HUES64 (cell line): ENCODE results near the gene ALCAM.

ENCODE experiments used
- H3K27ac ChIP-seq: 2 replicates; pipeline ENCODE4 v1.7.0; 2013; ENCODE audit warnings: low read depth, low read length, inconsistent platforms
- H3K27me3 ChIP-seq: 2 replicates; pipeline ENCODE4 v1.6.1; 2013; ENCODE audit warnings: mild to moderate bottlenecking, low read length; ENCODE audit not compliant: insufficient read depth
- H3K36me3 ChIP-seq: 2 replicates; pipeline ENCODE4 v1.6.1; 2013; ENCODE audit warnings: mild to moderate bottlenecking, low read length; ENCODE audit not compliant: insufficient read depth
- H3K4me1 ChIP-seq: 2 replicates; pipeline ENCODE4 v1.6.1; 2013; ENCODE audit warnings: mild to moderate bottlenecking, low read length, moderate library complexity; ENCODE audit not compliant: insufficient read depth
- H3K4me3 ChIP-seq: 2 replicates; pipeline ENCODE4 v1.5.1; 2013; ENCODE audit warnings: mild to moderate bottlenecking, low read length, moderate library complexity
- H3K9ac ChIP-seq: 2 replicates; pipeline ENCODE4 v1.6.1; 2013; ENCODE audit warnings: mild to moderate bottlenecking, low read depth, low read length
- H3K9me3 ChIP-seq: 2 replicates; pipeline ENCODE4 v1.6.1; 2013; ENCODE audit warnings: low read depth, low read length; ENCODE audit not compliant: insufficient read depth
- WGBS: fragments of 150-250, 120-280 bp; methylation state at CpG from one replicate; pipeline ENCODE4 v1.1.7; 2013; ENCODE audit warnings: missing lambda C conversion rate; 5-methylcytosine and 5-hydroxymethylcytosine counted together

ALCAM gene

DNA sequence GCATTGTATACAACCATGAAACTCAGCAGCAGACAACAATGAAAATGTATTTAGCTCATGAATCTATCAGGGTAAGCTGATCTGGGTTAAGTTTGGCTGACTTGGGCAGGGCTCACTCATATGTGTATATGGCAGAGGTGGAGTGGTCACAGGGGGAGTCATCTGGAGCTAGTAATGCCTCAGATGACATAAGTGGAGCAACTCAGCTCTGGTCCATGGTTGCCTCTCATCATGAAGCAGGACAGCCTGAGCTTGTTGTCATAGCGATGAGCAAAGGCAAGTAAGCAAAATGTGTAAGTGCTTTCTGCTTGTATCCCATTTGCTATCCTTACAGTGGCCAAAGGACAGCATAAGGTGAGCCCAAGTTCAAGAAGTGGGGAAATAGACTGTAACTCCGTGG is 64.5 kb downstream of the ALCAM start:
- H3K9ac ChIP-seq: no peak overlapping the region
- H3K36me3 ChIP-seq: no peaks in the 10 kb centered on the region
- H3K4me1 ChIP-seq: peaks cover 8% of the 10 kb centered on the region
- no peaks in the 10 kb centered on the region for H3K9me3 ChIP-seq
- WGBS: 99% methylated on average over 2 of the region's 2 CpGs
- no peak overlapping the region for H3K4me3 ChIP-seq
- no peak overlapping the region for H3K27ac ChIP-seq
- H3K27me3 ChIP-seq: no peaks in the 10 kb centered on the region

DNA sequence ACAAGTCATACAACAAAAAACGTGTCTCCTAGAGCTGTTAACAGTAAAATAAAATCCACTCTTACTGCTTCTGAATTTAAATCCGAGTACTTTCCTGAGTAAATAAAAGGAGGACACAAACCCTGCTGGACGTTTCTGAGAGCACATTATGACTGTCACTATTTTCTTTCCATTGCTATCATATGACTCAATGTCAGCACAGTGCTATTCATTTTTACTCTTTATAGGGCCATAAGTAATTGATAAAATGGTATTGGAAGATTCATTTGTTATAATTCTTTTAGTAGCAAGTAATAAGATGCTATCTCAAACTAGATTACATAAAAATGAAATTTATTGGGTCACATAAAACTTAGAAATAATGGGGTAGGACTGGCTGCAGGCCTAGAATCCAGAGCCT is 68.6 kb downstream of the ALCAM start:
- no peak overlapping the region for H3K27ac ChIP-seq
- 91% methylated on average over 3 of the region's 3 CpGs for WGBS
- no peak overlapping the region for H3K9ac ChIP-seq
- no peaks in the 10 kb centered on the region for H3K36me3 ChIP-seq
- no peak overlapping the region for H3K4me3 ChIP-seq
- no peaks in the 10 kb centered on the region for H3K27me3 ChIP-seq
- H3K4me1 ChIP-seq: no peaks in the 10 kb centered on the region
- no peaks in the 10 kb centered on the region for H3K9me3 ChIP-seq

DNA sequence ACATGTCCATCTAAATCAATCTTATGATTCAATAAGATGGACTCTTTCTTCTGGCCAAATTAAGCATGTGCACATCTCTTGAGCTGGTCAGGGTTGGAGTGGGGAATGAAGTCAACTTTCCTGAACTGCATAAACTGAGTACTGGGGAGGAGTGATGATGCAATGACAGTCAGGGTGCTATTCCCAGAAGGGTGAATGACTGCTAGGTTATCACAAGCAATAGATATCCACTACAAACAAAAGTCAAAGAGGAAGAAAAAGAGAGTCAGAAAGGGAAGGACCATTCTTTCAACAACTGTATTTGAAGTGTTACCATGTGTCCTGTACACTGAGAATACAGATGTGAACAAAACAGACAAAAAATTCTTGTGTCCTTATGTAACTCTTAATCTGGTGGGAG is 70.0 kb downstream of the ALCAM start:
- Histone ChIP-seq H3K4me1 (no peaks in the 10 kb centered on the region), H3K9me3 (no peaks in the 10 kb centered on the region), H3K4me3 (no peak overlapping the region), H3K27me3 (no peaks in the 10 kb centered on the region), H3K36me3 (no peaks in the 10 kb centered on the region), H3K9ac (no peak overlapping the region), H3K27ac (no peak overlapping the region)

DNA sequence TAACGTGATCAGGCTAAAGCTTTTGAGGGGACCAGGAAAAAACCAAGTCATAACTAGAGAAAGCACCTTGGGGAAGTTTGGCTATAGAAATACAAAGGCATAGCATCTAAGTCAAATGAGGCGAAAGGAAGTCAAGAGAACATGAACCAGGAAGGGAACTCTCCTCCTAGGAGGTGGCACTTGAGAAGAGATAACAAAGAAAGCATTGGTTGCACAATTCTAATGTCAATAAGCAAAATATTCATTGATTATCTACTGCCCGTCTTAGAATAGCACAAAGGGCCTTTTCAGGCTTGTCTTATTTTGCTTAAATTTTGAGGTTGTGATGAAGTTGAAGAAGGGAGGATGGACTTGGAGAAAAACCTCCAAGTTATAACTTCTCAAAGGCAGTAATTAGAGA is 73.4 kb downstream of the ALCAM start:
- Histone ChIP-seq H3K36me3 (no peaks in the 10 kb centered on the region), H3K9me3 (no peaks in the 10 kb centered on the region), H3K4me1 (no peaks in the 10 kb centered on the region), H3K4me3 (no peak overlapping the region), H3K27ac (no peak overlapping the region), H3K27me3 (no peaks in the 10 kb centered on the region), H3K9ac (no peak overlapping the region)
- 87% methylated on average over 3 of the region's 3 CpGs for WGBS

DNA sequence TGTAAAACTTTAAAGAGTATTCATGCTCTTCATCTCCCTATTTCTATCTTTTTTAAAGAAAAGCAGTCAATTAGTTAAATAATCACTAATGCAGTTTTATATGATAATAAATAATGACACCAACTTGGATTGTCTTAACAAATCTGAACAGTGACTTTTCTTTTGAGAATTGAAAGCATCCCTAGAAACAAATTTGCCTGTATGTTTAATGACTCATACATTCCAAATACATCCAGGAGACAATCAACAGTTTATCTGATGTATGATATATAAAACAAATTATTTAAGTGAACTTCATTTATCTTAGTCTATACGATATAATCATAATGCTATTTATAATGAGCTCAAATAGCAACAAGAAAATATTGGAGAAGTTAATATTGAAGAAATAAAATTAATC is 78.0 kb downstream of the ALCAM start:
- peaks cover 14% of the 10 kb centered on the region for H3K4me1 ChIP-seq
- no peak overlapping the region for H3K9ac ChIP-seq
- no peaks in the 10 kb centered on the region for H3K27me3 ChIP-seq
- H3K9me3 ChIP-seq: no peaks in the 10 kb centered on the region
- H3K4me3 ChIP-seq: no peak overlapping the region
- no peaks in the 10 kb centered on the region for H3K36me3 ChIP-seq
- no CpG with 5 or more reads among the region's 1 CpG for WGBS
- H3K27ac ChIP-seq: no peak overlapping the region

DNA sequence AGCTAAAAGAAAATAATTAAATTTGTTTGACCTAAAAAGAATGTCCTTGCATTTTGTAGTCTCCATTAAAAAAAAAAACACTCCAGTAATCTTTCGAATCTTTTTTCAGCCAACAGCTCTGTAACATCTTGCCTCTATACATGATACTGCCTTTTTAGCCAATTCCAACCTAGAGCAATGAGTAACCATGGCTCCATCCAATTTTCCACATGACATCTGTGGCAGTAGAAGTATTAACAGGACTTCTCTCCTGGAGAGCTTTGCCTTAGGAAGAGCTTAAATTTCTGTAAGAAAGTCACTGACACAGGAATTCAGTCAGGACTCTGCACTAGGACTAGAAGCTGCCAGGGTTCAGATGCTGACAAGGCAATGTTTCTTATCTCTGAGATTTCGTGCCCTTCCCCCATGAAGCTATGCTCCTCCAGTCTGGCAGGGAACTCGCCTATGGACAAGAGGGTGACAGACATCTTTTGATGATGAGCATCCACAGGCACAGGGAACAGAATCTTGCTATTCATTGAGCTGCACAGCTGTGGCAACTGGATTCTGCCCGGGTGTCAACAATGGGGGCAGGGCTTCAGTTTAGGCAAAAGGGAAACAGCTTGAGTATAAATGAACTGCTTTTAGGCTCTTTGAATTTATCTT is 81.8 kb downstream of the ALCAM start:
- WGBS: 73% methylated on average over 4 of the region's 4 CpGs
- H3K36me3 ChIP-seq: no peaks in the 10 kb centered on the region
- no peak overlapping the region for H3K27ac ChIP-seq
- no peak overlapping the region for H3K9ac ChIP-seq
- no peaks in the 10 kb centered on the region for H3K9me3 ChIP-seq
- H3K4me3 ChIP-seq: no peak overlapping the region
- no peaks in the 10 kb centered on the region for H3K27me3 ChIP-seq
- peaks cover 14% of the 10 kb centered on the region for H3K4me1 ChIP-seq

DNA sequence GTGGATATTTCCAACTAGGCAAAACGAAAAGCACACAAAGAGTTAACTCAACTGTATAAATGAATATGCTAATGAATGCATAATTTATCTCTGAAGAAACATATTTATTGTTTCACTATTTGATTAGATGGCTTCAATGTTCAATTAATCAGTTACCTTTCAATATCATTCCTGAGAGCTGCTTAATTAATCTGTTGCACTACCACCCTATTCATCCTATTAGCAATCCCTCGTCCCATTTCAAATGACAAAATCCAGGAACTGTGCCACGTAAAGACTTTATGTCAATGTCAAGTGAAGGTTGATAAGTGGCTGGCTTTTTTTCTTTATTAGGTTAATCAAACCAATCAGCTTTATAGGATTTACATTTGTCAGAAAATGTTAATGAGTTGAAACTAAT is 82.7 kb downstream of the ALCAM start:
- H3K27me3 ChIP-seq: no peaks in the 10 kb centered on the region
- H3K4me1 ChIP-seq: peaks cover 14% of the 10 kb centered on the region
- H3K9me3 ChIP-seq: no peaks in the 10 kb centered on the region
- no peak overlapping the region for H3K27ac ChIP-seq
- WGBS: 85% methylated on average over 2 of the region's 3 CpGs
- no peaks in the 10 kb centered on the region for H3K36me3 ChIP-seq
- H3K9ac ChIP-seq: no peak overlapping the region
- H3K4me3 ChIP-seq: no peak overlapping the region

DNA sequence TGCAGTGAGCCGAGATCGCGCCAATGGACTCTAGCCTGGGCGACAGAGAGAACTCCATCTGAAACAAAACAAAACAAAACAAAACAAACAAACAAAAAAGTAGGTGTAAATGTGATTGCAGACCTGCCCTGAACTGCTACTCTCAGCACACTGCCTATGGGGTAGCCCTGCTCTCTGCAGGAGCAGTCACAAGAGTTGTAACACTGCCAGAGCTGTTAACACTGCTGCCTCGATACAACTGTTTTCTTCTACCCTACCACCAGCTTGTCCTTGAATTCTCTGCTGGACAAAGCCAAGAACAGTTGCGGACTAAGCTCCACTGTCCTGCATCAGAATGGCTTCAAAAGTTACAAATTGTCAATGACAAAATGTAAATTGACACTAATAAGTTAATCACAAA is 89.3 kb downstream of the ALCAM start:
- no peaks in the 10 kb centered on the region for H3K36me3 ChIP-seq
- 97% methylated on average over 5 of the region's 6 CpGs for whole genome bisulfite sequencing
- no peak overlapping the region for H3K27ac ChIP-seq
- H3K27me3 ChIP-seq: no peaks in the 10 kb centered on the region
- no peak overlapping the region for H3K4me3 ChIP-seq
- peaks cover 13% of the 10 kb centered on the region for H3K4me1 ChIP-seq
- H3K9me3 ChIP-seq: no peaks in the 10 kb centered on the region
- H3K9ac ChIP-seq: no peak overlapping the region

DNA sequence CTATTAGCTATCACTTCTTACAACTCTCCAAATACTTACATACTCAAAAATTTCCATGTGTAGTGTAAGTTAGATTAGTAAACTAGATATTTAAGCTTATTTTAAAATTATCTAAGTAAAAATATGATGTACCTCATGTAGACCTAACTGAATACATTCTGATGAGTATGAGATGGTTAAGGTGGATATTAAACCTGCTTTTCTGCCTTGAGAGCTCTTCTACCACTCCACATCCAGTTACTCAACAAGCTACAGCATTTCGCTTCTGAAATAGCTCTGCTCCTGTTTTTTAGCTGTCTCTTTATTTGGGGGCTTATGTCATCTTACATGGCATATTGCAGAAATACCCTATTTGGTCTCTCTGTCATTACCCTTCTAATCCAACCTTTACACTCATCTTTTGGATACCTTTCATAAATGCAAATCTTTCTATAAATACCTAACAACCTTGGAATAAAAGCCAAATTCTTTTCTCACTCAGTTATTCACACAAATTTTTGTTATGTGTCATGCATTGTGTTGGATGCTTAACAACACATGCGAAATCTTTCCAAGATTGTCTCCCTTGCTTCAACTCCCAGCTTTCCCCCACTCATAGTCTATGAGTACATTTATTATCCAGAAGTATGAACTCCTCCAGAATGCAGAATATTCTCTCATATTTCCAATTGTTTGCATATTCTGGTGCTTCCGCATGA is 92.0 kb downstream of the ALCAM start:
- Histone ChIP-seq H3K4me3 (no peak overlapping the region), H3K27ac (no peak overlapping the region), H3K27me3 (no peaks in the 10 kb centered on the region), H3K9me3 (no peaks in the 10 kb centered on the region), H3K4me1 (peaks cover 13% of the 10 kb centered on the region), H3K9ac (no peak overlapping the region), H3K36me3 (no peaks in the 10 kb centered on the region)
- WGBS: 94% methylated on average over 3 of the region's 3 CpGs

DNA sequence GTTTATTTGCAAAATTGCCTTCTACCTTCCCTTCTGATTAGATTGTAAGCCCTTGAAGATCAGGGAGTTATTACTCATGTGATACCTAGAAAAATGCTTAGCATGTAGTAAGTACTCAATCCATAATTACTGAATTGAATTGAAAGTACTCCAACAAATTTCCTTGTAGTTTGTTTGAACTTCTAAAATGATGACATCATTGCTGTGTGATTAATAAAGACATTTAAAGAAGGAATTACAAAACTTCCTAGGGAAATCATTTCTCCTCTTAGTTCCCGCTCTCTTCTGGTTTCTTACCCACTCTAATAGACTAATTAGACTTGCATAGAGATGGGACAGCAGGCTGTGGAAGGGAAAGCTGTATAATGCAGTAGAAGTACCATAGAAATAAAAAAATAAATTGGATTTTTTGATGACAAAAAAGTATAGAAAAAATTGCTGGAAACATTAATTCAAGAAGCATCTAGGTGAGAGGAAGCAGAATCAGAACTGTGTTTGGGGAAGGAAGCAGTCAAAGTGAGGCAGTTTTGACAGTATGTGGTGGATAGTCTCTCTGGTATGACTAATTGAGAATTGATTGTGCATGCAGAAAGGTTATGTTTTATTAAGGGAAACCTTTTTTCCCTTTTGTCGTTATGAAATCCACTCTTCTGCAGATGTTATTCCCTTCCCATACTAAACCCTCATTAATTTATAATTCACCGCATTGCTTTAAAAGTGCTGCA is 93.0 kb downstream of the ALCAM start:
- Histone ChIP-seq H3K4me1 (peaks cover 13% of the 10 kb centered on the region), H3K27me3 (no peaks in the 10 kb centered on the region), H3K9ac (no peak overlapping the region), H3K36me3 (no peaks in the 10 kb centered on the region), H3K27ac (peak overlapping the region; percentile 27; the same call in 1 of the 2 replicates), H3K9me3 (no peaks in the 10 kb centered on the region), H3K4me3 (no peak overlapping the region)
- 76% methylated on average over 2 of the region's 3 CpGs for WGBS

DNA sequence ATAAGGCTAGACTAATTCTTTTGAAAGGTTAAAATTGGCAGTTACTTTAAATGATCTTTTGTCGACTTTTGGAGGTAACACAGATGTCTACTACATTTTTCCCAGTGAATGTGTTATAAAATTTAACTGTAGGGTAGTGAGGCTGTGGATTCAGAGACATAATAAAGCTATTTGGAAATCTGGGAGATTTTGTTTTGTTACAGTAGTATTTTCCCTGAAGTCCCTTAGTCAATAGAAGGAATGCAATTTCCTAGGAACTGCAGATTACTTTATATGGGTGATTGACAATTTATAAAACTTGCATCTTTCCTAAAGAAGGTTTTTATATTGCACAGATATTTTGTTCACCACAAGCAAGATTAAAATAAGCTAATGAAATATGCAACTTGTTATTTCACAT is 96.9 kb downstream of the ALCAM start:
- H3K9me3 ChIP-seq: no peaks in the 10 kb centered on the region
- peaks cover 13% of the 10 kb centered on the region for H3K4me1 ChIP-seq
- no peaks in the 10 kb centered on the region for H3K27me3 ChIP-seq
- no peak overlapping the region for H3K27ac ChIP-seq
- 100% methylated on average over 1 of the region's 1 CpG for WGBS
- H3K9ac ChIP-seq: no peak overlapping the region
- H3K36me3 ChIP-seq: no peaks in the 10 kb centered on the region
- no peak overlapping the region for H3K4me3 ChIP-seq
